Muscle of leg (tissue), 11 donors: ENCODE data around the gene HEG1. TPM values are rescaled to one million over a fixed set of nuclear protein-coding genes. Genes with fewer than 3 reads are reported as not detected.

ENCODE experiments used
- DNase-seq: peaks from one replicate; pipeline ENCODE4 v3.0.0; 2013
- H3K27ac ChIP-seq: one replicate; pipeline ENCODE4 v1.5.1; 2013; ENCODE audit warnings: mild to moderate bottlenecking, low read length, control low read depth
- H3K27me3 ChIP-seq: one replicate; pipeline ENCODE4 v1.6.1; 2013; ENCODE audit warnings: low read length; ENCODE audit not compliant: control insufficient read depth, insufficient read depth
- H3K36me3 ChIP-seq: one replicate; pipeline ENCODE4 v1.6.1; 2013; ENCODE audit warnings: low read length; ENCODE audit not compliant: control insufficient read depth, insufficient read depth
- H3K4me1 ChIP-seq: one replicate; pipeline ENCODE4 v1.6.1; 2013; ENCODE audit warnings: low read length; ENCODE audit not compliant: control insufficient read depth, insufficient read depth
- H3K4me3 ChIP-seq: one replicate; pipeline ENCODE4 v1.5.1; 2013; ENCODE audit warnings: low read length, control low read depth
- H3K9me3 ChIP-seq: replicated peaks from 2 replicates; pipeline ENCODE4 v1.6.1; 2013; ENCODE audit warnings: low read depth, low read length; ENCODE audit not compliant: control insufficient read depth
- WGBS: methylation state at CpG from one replicate; pipeline ENCODE4 v1.1.5; 2013; ENCODE audit warnings: missing lambda C conversion rate; ENCODE audit not compliant: insufficient coverage; 5-methylcytosine and 5-hydroxymethylcytosine counted together
- polyA plus RNA-seq, 8 donors: library from polyadenylated mRNA; unstranded; fragments of 120-200 nt; gene quantifications; one replicate each; pipeline versions ENCODE4 v1.2.1 to v1.2.3, GENCODE V29; 2013; ENCODE audit warnings: inconsistent platforms in 1 of 8, low replicate concordance in 1 of 8; ENCODE audit not compliant: insufficient read length in 8 of 8, insufficient read depth in 1 of 8
- total RNA-seq: library from RNA; stranded (reverse); fragments of 120-200 nt; gene quantifications from one replicate; pipeline ENCODE4 v1.2.4, GENCODE V29; 2013

The HEG1 gene
- total and polyA plus RNA-seq, 9 donors: 19.3 to 43.4 (median 30.8) TPM

- peak overlapping the region; percentile 47 for H3K27ac ChIP-seq
- H3K4me1 ChIP-seq: peaks cover 15% of the 10 kb centered on the region
- H3K27me3 ChIP-seq: no peaks in the 10 kb centered on the region
- H3K4me3 ChIP-seq: no peak overlapping the region
- 29% methylated on average over 2 of the region's 6 CpGs for WGBS
- peak; percentile 84 for DNase-seq
- H3K36me3 ChIP-seq: peaks cover 70% of the 10 kb centered on the region
- no peaks in the 10 kb centered on the region for H3K9me3 ChIP-seq
Observed at GRCh38 chr3:124995460-124995994, 60.3 kb downstream of the HEG1 start.

- H3K4me3 ChIP-seq: no peak overlapping the region
- peaks cover 9% of the 10 kb centered on the region for H3K4me1 ChIP-seq
- DNase-seq: peak; percentile 75
- no peaks in the 10 kb centered on the region for H3K27me3 ChIP-seq
- no peak overlapping the region for H3K27ac ChIP-seq
- H3K36me3 ChIP-seq: peaks cover 67% of the 10 kb centered on the region
- H3K9me3 ChIP-seq: no peaks in the 10 kb centered on the region
- no CpG with 5 or more reads among the region's 7 CpGs for WGBS
Observed at GRCh38 chr3:124993466-124993865, 62.3 kb downstream of the HEG1 start.

- Histone ChIP-seq H3K4me3 (no peak overlapping the region), H3K27me3 (no peaks in the 10 kb centered on the region), H3K9me3 (no peaks in the 10 kb centered on the region), H3K36me3 (peaks cover 59% of the 10 kb centered on the region), H3K4me1 (peaks cover 9% of the 10 kb centered on the region), H3K27ac (no peak overlapping the region)
- DNase-seq: no peak
- 93% methylated on average over 5 of the region's 5 CpGs for WGBS
Observed at GRCh38 chr3:124992041-124992440, 63.8 kb downstream of the HEG1 start.

GRCh38 chr3:124986192-124987143 lies 69.3 kb downstream of the HEG1 start:
- H3K36me3 ChIP-seq: peaks cover 40% of the 10 kb centered on the region
- DNase-seq: no peak
- no peaks in the 10 kb centered on the region for H3K27me3 ChIP-seq
- no peak overlapping the region for H3K27ac ChIP-seq
- no peaks in the 10 kb centered on the region for H3K9me3 ChIP-seq
- peaks cover 5% of the 10 kb centered on the region for H3K4me1 ChIP-seq
- H3K4me3 ChIP-seq: no peak overlapping the region
- no CpG with 5 or more reads among the region's 7 CpGs for WGBS

- Histone ChIP-seq H3K4me1 (peaks cover 5% of the 10 kb centered on the region), H3K36me3 (peaks cover 35% of the 10 kb centered on the region), H3K27me3 (no peaks in the 10 kb centered on the region), H3K9me3 (no peaks in the 10 kb centered on the region), H3K4me3 (no peak overlapping the region), H3K27ac (no peak overlapping the region)
- DNase-seq: peak; percentile 64
- 52% methylated on average over 4 of the region's 4 CpGs for WGBS
Observed at GRCh38 chr3:124985349-124985748, 70.4 kb downstream of the HEG1 start.

GRCh38 chr3:124984754-124985153 lies 71.0 kb downstream of the HEG1 start:
- Histone ChIP-seq H3K4me3 (no peak overlapping the region), H3K27ac (no peak overlapping the region), H3K4me1 (peaks cover 5% of the 10 kb centered on the region), H3K27me3 (no peaks in the 10 kb centered on the region), H3K9me3 (no peaks in the 10 kb centered on the region), H3K36me3 (peaks cover 29% of the 10 kb centered on the region)
- no peak for DNase-seq
- no CpG with 5 or more reads among the region's 3 CpGs for WGBS

GRCh38 chr3:124982855-124983254 lies 72.9 kb downstream of the HEG1 start:
- no peaks in the 10 kb centered on the region for H3K9me3 ChIP-seq
- H3K4me3 ChIP-seq: no peak overlapping the region
- H3K36me3 ChIP-seq: peaks cover 23% of the 10 kb centered on the region
- 74% methylated on average over 2 of the region's 2 CpGs for WGBS
- no peak for DNase-seq
- no peak overlapping the region for H3K27ac ChIP-seq
- H3K27me3 ChIP-seq: no peaks in the 10 kb centered on the region
- H3K4me1 ChIP-seq: peaks cover 5% of the 10 kb centered on the region

GRCh38 chr3:124981472-124981871 lies 74.3 kb downstream of the HEG1 start:
- H3K36me3 ChIP-seq: peaks cover 28% of the 10 kb centered on the region

GRCh38 chr3:124978627-124979026 lies 77.2 kb downstream of the HEG1 start:
- no peaks in the 10 kb centered on the region for H3K27me3 ChIP-seq
- no peak overlapping the region for H3K27ac ChIP-seq
- no peaks in the 10 kb centered on the region for H3K4me1 ChIP-seq
- no peak overlapping the region for H3K4me3 ChIP-seq
- no peaks in the 10 kb centered on the region for H3K9me3 ChIP-seq
- H3K36me3 ChIP-seq: peaks cover 35% of the 10 kb centered on the region
- DNase-seq: no peak
- WGBS: 100% methylated on average over 2 of the region's 7 CpGs

More at GRCh38 chr3:124981472-124981871, 74.3 kb downstream of the HEG1 start:
- Histone ChIP-seq H3K4me3 (no peak overlapping the region), H3K27ac (no peak overlapping the region), H3K4me1 (peaks cover 5% of the 10 kb centered on the region), H3K9me3 (no peaks in the 10 kb centered on the region), H3K27me3 (no peaks in the 10 kb centered on the region)
- no peak for DNase-seq
- 56% methylated on average over 3 of the region's 5 CpGs for WGBS

- no peak for DNase-seq
- no peaks in the 10 kb centered on the region for H3K4me1 ChIP-seq
- H3K4me3 ChIP-seq: no peak overlapping the region
- peaks cover 33% of the 10 kb centered on the region for H3K36me3 ChIP-seq
- H3K27me3 ChIP-seq: no peaks in the 10 kb centered on the region
- 100% methylated on average over 3 of the region's 6 CpGs for WGBS
- no peaks in the 10 kb centered on the region for H3K9me3 ChIP-seq
- H3K27ac ChIP-seq: no peak overlapping the region
Observed at GRCh38 chr3:124976383-124976782, 79.4 kb downstream of the HEG1 start.
